Subcutaneous adipose tissue (tissue), 4 donors: ENCODE results near the gene IQGAP2. TPM values are rescaled to one million over a fixed set of nuclear protein-coding genes. Genes with fewer than 3 reads are reported as not detected.

Experiments
- CTCF ChIP-seq: fragments of 450-650 bp; IDR thresholded peaks from one replicate; pipeline ENCODE4 v1.5.1; 2016; ENCODE audit warnings: low read depth, mild to moderate bottlenecking, control low read depth, antibody characterized with exemption, moderate library complexity
- total RNA-seq, 4 donors: library from RNA; depleted of rRNA; stranded (reverse); fragments of >200 nt; gene quantifications; one replicate each; pipeline ENCODE4 v1.1.0, GENCODE V29; 2016

IQGAP2 gene
- total RNA-seq, 4 donors from 2014 or later = 16.8 to 119 (median 57.0) TPM

GRCh38 chr5:76547891-76548524, 144.9 kb downstream of the IQGAP2 start:
- TF ChIP-seq CTCF = no peak

DNA sequence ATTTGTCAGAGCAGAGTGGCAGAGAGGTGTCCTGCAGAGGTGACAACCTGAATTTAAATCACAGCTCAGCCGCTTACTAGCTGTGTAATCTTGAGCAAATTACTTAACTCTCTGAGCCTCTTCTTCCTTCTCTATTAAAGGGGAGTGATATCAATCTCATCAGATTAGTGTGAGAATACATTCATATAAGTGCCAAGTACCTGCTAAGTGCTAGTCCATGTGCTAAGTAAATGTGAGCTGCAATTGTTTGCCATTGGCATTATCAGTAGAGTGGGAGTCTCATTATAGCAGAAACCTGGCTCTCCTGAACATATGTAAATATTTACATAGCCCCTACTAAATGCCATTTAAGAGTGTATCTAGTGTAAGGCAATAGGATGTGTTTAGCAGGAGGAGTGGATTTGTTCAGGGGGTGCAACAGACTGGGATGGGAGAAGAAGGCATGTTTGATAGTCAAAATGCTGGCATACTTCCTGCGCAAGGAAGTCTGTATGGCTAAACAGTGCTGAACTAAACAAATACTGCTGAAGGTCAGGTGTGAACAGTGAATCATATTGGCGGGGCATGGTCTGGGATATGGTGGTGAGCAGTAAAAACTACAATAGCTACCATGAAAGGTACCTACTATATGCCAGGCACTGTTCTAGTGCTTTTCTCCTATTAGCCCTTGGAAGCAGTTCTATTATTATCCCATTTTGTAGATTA, 145.6 kb downstream of the IQGAP2 start:
- TF ChIP-seq CTCF = no peak

- TF ChIP-seq CTCF = no peak
Observed at GRCh38 chr5:76552546-76552945, 149.5 kb downstream of the IQGAP2 start.

GRCh38 chr5:76553251-76553650, 150.2 kb downstream of the IQGAP2 start:
- no peak for TF ChIP-seq CTCF

GRCh38 chr5:76555114-76555513, 152.0 kb downstream of the IQGAP2 start:
- no peak for TF ChIP-seq CTCF

GRCh38 chr5:76555717-76556116, 152.6 kb downstream of the IQGAP2 start:
- TF ChIP-seq CTCF = no peak

DNA sequence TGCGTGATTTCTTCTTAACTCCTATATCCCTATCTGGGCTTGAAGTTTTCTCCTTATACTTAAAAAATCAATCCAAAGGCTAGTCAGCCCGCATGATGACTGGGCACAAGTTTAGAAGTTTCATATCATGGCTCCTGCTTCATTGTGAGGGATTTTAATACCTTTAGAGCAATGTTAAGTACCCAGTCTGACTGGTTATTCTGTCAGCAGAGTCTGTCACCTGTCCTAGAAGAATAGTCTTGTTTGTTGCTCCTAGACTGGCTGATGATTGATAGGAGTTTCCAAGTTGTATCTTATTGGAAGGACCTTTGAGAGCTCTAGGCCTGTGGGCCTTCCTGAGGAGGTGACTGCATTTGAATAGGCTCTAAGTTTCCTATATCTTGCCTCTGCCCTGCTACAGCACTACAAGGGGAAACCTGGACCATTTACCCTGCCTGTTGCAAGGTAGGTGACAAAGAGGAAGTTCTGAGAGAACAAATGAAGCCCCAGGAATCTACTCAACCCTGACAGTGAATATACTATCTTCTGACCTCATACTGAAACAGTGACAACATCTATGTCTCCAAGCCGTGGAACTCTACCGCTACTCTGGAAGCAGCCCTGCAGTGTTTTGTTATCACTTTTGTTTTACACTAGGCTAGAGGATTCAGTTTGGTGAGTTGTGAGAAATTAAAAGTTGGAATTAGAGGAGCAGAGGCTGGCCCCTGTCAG, 153.6 kb downstream of the IQGAP2 start:
- no peak for TF ChIP-seq CTCF
